Measurements from ENCODE around the gene LIFR.
"Not testable (repeated sequence)": the region's sequence is repeated elsewhere in the genome, so short reads cannot be mapped to it uniquely, and the experiment has no call there.

LIFR gene, protein sequence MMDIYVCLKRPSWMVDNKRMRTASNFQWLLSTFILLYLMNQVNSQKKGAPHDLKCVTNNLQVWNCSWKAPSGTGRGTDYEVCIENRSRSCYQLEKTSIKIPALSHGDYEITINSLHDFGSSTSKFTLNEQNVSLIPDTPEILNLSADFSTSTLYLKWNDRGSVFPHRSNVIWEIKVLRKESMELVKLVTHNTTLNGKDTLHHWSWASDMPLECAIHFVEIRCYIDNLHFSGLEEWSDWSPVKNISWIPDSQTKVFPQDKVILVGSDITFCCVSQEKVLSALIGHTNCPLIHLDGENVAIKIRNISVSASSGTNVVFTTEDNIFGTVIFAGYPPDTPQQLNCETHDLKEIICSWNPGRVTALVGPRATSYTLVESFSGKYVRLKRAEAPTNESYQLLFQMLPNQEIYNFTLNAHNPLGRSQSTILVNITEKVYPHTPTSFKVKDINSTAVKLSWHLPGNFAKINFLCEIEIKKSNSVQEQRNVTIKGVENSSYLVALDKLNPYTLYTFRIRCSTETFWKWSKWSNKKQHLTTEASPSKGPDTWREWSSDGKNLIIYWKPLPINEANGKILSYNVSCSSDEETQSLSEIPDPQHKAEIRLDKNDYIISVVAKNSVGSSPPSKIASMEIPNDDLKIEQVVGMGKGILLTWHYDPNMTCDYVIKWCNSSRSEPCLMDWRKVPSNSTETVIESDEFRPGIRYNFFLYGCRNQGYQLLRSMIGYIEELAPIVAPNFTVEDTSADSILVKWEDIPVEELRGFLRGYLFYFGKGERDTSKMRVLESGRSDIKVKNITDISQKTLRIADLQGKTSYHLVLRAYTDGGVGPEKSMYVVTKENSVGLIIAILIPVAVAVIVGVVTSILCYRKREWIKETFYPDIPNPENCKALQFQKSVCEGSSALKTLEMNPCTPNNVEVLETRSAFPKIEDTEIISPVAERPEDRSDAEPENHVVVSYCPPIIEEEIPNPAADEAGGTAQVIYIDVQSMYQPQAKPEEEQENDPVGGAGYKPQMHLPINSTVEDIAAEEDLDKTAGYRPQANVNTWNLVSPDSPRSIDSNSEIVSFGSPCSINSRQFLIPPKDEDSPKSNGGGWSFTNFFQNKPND

DNA sequence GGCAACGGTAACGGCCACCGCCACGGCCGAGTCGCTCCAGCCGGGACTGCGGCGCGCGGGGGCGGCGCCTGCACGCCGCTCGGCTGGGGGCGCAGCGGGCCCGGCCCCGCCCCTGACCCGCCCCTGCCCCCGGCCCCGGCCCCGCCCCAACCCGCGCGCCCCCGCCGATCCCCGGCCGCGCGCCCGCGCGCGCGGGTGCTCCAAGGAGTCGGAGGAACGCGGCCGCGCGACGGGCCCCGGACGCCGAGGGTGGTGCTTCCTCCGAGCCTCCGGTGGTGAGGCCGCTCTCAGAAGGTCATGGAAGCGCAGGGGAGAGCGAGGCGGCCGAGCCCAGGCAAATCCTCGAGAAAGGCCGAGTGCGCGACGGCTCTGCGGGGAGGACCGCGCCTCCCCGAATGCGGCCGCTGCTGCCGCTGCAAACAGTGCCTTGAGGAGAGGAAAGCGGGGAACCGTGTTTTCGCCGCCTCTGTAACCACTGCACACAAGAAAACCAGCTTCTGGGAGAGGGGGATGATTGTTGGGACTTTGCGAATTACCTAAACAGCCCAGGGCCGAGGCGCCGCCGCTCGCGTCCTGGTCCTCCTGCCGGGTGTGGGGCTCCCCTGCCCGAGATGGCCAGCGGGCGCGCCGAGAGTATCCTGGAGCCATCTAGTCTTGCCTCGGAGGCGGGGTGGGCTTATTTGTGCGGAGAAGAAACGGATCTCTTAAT lies at the start of gene LIFR:
Gene LIFR (minus strand): TSS at position 48 of the 709 bp plus-strand sequence. CDS start 25,999 bp downstream, outside the sequence.
- DNase-seq = peak; percentile 25

DNA sequence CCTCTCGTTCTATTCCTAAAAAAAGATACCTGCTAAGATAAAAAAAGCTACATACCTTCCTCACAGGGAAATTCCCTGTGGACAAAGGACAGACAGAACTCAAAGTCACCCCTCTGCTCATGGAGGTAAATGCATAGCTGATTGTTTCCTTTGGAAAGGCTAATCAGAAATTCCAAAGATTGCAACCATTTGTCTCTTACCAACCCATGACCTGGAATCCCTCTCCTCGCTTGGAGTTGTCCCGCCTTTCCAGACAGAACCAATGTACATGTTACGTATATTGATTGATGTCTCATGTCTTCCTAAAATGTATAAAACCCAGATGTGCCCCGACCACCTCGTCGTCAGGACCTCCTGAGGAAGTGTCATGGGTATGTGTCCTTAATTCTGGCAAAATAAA lies 49.2 kb upstream of the LIFR start:
- DNase-seq = no peak

DNA sequence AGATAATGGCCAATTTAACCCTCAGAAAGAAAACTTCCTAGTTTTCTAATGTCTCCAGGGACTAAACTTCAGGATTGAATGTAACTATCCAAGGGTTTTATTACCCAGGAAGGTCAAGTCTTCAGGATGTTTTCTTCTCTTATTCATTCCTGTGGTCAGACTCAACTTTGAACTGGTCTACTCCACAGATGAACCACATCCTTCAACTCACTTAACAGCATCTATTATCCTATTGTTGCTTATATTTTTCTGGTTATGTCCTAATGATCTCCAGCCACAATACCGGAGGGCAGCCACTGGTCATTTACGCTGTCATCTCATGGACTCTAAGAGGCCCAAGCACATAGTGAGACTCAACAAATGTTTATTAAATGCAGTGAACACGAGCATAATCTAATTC lies 47.2 kb upstream of the LIFR start:
- no peak for DNase-seq

DNA sequence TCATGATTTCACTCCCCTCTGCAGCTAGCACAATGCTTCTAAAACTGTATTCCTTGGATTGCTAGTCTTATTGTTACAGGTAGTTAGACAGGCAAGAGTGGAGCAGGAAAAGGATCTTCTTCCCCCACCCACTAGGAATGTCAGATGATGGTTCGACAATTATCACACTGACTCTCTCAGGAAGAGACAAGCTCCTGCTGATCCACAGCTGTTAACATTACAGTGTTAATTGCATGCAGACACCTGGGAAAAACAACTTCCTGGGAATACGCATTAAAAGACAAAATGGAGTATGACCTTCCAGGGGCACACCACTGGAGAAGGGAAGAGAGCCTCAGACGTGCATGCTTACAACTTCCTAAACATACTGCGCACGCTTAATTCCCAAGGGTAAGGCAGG lies 46.2 kb upstream of the LIFR start:
- no peak for DNase-seq

DNA sequence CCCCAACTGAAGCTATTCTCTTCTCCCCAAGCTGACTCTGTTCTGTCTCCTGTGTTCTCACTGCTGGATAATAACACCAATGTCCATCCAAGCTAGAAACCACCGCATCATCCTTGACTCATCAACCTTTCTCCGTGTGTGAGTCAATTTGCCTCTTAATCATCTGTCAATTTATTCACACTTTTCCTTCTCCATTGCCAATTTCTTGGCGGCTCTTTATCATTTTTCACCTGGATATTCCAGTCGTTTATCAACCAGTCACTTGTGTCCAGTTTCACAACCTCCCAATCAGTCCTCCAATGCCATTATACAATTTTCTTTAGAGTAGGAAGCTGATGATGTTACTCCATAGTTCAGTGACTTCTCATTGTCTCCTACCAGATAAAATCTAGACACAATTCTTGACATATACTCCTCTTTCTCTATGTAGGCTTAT lies 45.4 kb upstream of the LIFR start:
- DNase-seq = no peak

DNA sequence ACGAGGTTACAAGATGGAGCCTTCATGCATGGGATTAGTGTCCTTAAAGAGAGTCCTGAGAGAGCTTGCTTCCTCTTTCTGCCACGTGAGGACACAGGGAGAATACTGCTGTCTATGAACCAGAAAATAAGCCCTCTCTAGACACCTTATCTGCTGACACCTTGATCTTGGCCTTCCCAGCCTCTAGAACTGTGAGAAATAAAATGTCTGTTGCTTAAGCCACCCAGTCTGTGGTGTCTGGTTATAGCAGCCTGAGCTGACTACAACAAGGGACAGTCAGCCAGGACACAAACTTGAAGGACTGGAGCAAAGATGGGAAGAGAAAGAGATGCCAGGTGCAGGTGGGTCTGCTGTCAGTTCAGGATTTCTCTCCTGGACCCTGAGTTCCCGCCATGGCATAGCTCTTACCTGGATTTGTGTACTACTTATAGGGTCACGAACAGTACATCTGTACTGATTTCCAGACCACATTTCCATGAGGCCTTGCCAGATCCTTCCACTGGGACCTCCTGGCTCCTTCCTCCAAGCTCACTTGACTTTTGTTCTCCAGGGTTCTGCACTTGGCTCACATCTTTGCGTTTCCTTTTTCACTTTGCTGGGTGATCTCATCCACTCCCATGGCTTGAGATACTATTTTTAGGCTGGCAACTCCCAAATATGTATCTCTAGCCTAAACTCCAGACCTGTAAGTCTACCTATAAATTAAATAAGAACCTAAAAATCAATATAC lies 44.9 kb upstream of the LIFR start:
- DNase-seq = no peak

DNA sequence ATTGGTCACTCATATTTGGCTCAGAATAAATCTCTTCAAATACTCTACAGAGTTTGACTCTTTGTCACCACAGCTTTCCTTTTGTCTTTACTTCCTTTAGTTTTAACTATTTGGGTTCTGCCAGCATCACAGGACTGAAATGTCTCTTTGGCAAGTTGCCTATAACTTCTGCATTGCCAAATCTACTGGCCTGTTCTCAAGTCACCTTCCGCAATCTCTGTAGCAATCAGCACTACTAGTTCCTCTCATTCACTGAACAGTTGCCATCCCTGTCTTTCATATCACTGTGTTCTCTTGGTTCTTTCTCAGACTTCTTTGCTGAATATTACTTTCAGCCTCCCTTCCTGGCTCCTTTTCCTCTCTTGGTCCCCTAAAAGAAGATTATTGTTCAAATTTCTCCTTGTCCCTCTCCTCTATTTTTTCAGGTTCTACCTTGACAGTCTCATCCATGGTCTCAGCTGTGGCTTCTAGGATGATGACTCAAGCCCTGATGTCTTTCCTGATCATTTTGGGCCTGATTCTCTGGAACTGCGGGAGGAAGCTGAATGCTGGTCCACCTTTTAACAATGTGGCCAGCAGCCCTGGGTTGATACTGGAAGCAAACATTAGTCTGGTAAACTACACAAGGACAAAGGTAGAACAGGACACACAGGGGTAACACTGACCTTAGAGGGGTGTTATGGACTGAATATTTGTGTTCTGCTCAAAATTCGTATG lies 44.0 kb upstream of the LIFR start:
- no peak for DNase-seq

DNA sequence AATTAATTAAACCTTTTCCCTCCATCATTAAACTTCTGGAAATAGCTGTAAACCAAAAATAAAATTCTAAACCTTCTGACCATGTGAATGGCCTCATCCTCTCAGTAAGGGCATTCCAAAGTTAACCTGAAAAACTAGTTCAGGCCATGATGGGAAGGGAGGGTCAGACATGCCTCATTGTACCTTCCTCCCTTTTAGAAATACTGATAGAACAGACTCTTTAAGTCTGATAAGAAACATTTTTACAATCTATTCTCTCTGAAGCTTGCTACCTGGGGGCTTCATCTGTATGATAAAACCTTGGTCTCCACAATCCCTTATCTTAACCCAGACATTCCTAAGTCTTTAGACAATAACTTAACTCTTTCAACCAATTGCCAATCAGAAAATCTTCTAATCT lies 43.3 kb upstream of the LIFR start:
- not testable (repeated sequence) for DNase-seq

DNA sequence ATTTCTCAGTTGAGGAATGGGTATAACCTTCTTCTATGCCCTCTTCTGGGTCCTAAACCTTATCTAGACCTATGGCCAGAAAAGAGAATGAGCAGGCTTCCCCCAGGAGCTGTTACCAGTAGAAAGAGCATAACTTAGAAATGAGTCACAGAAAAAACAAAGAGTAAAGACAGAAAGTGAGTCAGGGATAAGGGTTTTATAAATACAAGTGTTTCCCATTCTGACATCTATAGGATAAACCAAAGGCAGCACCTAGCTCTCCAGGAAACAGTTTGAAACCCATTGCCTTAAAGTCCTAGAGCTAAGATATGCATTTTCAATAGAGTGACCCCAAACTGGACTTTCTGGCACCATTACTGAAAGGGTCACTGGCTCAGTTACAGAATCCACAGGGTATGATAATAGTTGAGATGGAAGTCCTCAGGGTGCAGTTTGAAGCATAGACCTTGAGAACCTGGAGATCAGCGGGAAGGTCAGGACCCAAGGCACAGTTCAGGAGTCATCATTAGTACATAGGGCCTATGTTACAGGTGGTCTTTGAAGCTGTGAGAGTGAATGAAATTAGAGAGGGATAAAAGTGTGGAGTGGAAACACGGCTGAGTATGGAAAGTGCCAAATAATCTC lies 42.7 kb upstream of the LIFR start:
- no peak for DNase-seq

DNA sequence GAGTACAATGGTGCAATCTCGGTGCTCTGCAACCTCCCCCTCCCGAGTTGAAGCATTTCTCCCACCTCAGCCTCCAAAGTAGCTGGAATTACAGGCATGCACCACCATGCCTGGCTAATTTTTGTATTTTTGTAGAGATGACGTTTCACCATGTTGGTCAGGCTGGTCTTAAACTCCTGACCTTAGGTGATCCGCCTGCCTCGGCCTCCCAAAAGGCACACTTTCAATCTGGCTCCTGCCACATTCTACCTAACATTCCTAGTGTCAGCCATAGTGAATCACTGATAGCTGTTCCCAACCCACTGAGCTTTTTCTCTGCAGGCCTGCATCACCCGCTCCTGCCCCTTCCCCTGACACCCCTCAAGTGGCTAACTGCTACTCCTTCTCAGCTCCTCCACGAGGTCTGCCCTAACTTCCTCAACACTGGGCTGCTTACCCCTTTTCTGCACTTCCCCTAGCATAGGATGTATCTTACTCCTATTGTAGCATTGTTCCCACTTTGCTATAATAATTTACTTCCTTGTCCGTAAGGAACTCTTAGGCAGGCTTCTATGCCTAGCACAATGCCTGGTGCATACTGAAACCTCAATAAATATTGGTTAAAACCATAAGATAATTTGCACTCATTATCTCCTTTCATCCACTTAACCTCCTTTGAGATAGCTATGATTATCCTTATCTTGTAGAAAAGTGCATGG lies 42.0 kb upstream of the LIFR start:
- no peak for DNase-seq

DNA sequence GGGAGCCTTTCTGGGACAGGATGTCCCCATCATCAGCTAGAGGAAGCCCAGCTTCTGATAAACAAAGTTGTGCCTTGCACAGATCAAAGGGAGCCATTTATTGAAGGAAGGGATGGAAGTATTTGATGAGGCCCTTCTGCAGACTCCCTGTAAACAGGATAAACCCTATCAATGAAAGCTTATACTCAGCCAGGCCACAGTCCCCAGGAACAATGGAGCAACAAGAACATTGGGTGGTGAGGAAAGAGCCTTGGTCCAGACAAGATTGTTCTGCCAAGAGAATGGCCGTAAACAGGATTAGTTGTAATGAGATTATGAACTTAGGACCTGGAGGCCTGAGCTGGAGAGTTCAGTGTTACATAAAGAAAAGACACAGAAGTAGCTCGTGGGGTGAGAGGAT lies 40.5 kb upstream of the LIFR start:
- DNase-seq = no peak

DNA sequence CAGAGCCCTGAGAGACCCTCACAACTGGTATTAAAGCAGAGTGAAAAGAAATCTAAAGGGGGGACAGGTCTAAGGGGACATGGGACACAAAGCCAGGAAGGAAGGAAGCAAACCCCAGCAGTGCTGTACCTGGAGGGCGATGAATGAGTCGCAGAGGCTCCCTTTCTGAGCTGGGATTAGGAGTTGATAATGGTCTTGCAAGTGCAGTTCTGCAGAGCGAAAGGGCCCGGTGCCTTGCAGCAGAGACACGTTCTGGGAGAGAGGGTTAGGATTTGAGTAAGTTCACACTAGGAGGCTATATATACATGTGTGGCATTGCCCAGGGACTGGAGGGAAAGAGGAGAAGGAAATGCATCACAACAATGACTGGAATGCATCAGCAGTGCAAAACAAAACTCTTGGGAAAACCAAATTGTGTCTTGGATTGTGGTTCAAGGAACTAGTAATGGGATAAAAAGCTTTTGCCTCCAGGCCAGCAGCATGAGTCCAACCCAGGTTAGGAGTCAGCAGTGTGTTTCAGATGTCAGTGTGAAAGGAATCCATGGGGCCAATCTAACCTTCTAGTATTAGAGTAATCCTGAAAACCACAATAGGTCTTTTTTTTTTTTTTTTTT lies 38.8 kb upstream of the LIFR start:
- no peak for DNase-seq

DNA sequence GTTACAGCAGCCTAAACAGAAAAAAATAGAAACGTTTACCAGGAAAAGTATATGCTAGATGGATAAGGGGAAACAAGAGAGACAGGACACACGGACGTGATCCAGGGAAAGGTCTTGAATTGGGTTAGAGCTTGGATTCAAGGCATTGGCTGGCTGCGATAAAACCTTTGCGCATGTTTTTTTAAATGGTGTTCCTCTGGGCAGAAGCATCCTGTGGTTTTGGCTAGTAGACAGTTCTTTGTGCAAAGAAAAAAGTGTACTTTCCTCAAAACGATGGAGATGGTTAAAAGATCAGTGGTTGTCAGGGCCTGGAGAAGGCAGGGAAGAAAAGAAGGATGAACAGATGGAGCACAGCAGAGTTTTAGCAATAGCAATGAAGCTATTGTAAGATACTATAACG lies 37.5 kb upstream of the LIFR start:
- DNase-seq = no peak

DNA sequence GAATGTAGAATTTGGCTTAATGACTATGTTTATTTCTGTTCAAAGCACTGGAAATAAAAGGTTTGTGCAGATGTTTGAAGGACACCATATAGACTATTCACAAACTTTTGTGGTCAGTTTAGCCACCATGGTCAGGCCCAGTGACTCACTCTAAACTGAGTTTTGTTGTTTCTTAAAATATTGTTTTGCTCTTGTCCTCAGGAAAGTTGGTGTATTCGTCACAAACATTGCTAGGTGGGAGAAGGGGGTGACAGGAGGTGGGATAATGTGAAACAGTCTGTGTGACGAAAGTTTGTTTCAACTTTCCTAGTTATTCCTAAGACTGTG lies 35.0 kb upstream of the LIFR start:
- DNase-seq = no peak

DNA sequence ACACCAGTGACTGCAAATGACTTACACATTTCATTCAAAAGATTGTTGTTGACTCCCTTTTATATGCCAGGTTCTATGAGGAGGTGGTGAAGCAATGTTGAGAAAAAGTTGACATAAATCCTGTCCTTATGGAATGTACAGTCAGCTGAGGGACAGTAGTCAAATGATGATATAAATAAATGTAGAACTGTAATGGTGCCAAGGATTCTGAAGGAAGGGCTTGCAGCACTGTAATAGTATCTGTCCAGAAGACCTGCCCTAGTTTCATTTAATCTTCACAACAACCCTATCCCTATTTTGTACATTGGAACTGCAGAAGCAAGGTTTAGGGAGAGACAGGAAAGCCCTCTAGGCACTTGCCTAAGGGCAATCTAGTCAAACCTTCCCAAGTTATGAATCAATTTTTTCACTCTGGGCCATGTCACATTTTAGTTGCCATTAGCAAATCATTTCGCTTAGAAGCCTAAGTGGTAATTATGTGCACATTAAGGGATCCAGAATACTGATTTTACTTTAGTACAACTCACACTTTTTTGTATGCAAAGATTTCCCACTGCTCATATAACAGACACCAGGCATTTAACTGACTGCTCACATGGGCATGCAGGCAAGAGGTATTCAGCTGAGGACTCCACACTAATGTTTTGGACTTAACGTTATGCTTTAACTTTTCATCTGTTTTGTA lies 34.5 kb upstream of the LIFR start:
- no peak for DNase-seq

DNA sequence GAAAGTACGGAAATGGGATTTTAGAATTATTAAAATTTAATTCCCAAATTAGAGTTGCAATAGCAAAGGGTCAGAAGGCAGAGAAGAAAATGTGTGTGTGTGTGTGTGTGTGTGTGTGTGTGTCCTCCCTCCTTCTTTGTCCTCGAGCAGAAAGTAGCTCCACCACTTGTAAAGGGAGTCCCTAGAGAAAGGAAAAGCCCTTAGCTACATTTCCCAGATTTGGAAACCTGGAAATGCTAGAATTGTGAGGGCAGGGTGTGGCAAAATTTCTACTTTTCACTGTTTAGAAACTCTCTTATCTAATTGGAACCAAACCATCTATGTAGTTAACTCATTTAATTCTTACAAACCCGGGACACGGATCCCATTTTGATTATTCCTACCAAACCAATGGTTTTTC lies 33.2 kb upstream of the LIFR start:
- no peak for DNase-seq

DNA sequence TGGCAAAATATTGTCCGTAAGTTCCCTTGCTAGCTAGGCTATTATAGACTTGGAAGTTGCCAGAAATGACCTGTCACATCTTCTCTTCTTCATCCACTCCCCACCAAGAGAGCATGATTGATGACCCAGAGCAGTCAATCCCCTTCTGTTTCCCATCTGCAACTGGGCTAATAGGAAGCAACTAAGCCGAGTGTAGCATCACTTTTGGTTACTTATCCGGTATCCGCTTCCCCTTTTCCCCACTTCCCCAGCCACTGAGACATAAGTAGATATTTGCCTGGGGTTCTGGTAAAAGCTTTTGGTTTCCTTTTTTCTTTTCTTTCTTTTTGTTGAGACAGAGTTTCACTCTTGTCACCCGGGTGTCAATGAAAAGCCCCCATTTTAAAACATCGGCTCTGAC lies 29.4 kb upstream of the LIFR start:
- DNase-seq = no peak

DNA sequence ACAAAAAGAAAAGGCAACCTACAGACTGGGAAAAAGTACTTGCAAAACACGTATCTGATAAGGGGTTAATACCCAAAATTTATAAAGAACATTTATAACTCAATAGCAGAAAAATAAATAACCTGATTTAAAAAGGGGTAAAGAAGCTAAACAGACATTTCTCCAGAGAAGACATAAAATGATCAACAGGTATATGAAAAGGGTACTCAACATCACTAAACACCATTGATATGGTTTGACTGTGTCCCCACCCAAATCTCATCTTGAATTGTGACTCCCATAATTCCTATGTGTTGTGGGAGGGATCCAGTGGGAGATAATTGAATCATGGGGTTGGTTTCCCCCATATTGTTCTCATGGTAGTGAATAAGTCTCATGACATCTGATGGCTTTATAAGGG lies 27.1 kb upstream of the LIFR start:
- DNase-seq = no peak

DNA sequence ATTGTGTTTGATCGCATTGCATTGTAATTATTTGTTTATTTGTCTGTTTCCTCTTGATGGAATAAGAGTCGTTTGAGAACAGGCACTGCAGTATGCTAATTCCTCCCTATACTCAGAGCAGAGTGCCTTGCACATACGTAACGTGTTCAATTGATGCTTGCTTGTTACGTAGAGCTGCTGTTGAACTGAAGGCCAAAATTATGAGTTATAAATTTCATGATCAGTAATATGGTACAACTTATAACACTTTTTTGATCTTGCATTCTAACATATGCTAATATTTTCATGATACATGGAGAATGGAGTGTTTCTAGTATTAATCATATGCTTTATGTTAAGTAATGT lies 26.5 kb upstream of the LIFR start:
- no peak for DNase-seq
